Esophagus muscularis mucosa (tissue), 4 donors: ENCODE measurements around the gene SPATA24. TPM values are rescaled to one million over a fixed set of nuclear protein-coding genes. Genes with fewer than 3 reads are reported as not detected.
"Not testable (repeated sequence)": the region's sequence is repeated elsewhere in the genome, so short reads cannot be mapped to it uniquely, and the experiment has no call there.

ENCODE experiments used
- DNase-seq: peaks from one replicate; pipeline ENCODE4 v3.0.0-alpha.2; 2017; ENCODE audit errors: extremely low spot score
- H3K27ac ChIP-seq, 4 donors: fragments of 200-600 bp; sonication (generic); replicated peaks in 1 of 4; 1 replicate in 3 of 4; 2 replicates in 1 of 4; pipeline ENCODE4 v1.5.1; 2016 to 2019; ENCODE audit warnings: mild to moderate bottlenecking in 1 of 4
- H3K27me3 ChIP-seq, 4 donors: fragments of 200-600 bp; sonication (generic); one replicate each; pipeline versions ENCODE4 v1.5.1 to v1.6.0; 2016 to 2019
- H3K36me3 ChIP-seq, 4 donors: fragments of 200-600 bp; sonication (generic); one replicate each; pipeline ENCODE4 v1.5.1; 2016 to 2019
- H3K4me1 ChIP-seq, 4 donors: fragments of 200-600 bp; sonication (generic); one replicate each; pipeline ENCODE4 v1.5.1; 2016 to 2019
- H3K4me3 ChIP-seq, 4 donors: fragments of 200-600 bp; sonication (generic); 1 replicate in 2 of 4; 2 replicates in 2 of 4; pipeline ENCODE4 v1.5.1; 2016 to 2019; ENCODE audit warnings: mild to moderate bottlenecking in 4 of 4, moderate library complexity in 1 of 4
- H3K9me3 ChIP-seq, 4 donors: fragments of 200-600 bp; sonication (generic); 1 replicate in 3 of 4; 2 replicates in 1 of 4; pipeline ENCODE4 v1.5.1; 2016 to 2019
- EP300 ChIP-seq: sonication (generic); formaldehyde crosslinking; IDR thresholded peaks from one replicate; pipeline ENCODE4 v1.6.1; 2017; ENCODE audit warnings: antibody characterized with exemption
- POLR2A ChIP-seq: fragments of 450-650 bp; IDR thresholded peaks from one replicate; pipeline ENCODE4 v1.6.1; 2017; ENCODE audit warnings: antibody characterized with exemption, moderate library complexity, mild to moderate bottlenecking, low read depth
- POLR2AphosphoS5 ChIP-seq, 2 donors: sonication (generic); formaldehyde crosslinking; IDR thresholded peaks; one replicate each; pipeline ENCODE4 v1.6.1; 2017; ENCODE audit warnings: antibody characterized with exemption in 2 of 2
- WGBS: methylation state at CpG from one replicate; pipeline ENCODE4 v1.1.5; 2018; 5-methylcytosine and 5-hydroxymethylcytosine counted together
- intact Hi-C: fragments of 100-400 bp; cut with DNase I; formaldehyde crosslinking; loops from one replicate; pipeline ENCODE4 v1.15.1; 2023
- small RNA-seq, 3 donors: library from RNA; depleted of rRNA; stranded (forward); fragments of <200 nt; gene quantifications; one replicate each; pipeline ENCODE3, GENCODE V24; 2016
- total RNA-seq, 4 donors: library from RNA; depleted of rRNA; stranded (reverse); fragments of >200 nt; gene quantifications; one replicate each; pipeline versions ENCODE4 v1.1.0 to v1.2.1, GENCODE V29; 2016
- TF ChIP-seq, protein P1 (sequence below), 3 experiments: fragments of 200-600 bp in 2 of 3; fragments of 450-650 bp in 1 of 3; sonication (generic) in 2 of 3; IDR thresholded peaks; one replicate each; pipeline ENCODE4 v1.5.1; 2017 to 2019; ENCODE audit warnings: antibody characterized with exemption in 3 of 3, mild to moderate bottlenecking in 2 of 3, moderate library complexity in 1 of 3

Gene SPATA24
- total RNA-seq, 4 donors from 2014 or later, result 2.9 to 6.5 (median 4.8) TPM

DNA sequence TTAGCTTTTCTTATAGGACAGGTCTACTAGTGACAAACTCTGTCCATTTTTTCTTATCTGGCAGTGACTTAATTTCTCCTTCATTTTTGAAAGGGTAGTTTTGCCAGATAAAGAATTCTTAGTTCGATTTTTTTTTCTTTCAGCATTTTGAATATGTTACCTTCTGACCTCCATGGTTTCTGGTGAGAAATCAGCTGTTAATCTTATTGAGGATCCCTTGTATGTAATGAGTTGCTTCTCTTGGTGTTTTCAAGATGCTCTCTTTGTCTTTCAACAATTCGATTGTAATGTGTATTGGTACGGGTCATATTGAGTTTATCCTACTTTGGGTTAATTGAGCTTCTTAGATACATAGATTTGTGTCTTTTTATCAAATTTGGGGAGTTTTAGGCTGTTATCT lies 49.7 kb downstream of the SPATA24 start:
- peaks cover 21 to 63% (median 47%) of the 10 kb centered on the region in 4 donors for H3K4me1 ChIP-seq
- 90% methylated on average over 3 of the region's 3 CpGs for WGBS
- H3K27ac ChIP-seq, result no peak overlapping the region
- TF ChIP-seq POLR2A (no peak), POLR2AphosphoS5 (IDR thresholded peaks at IDR 0.05) (no peak), EP300 (no peak)
- TF ChIP-seq, protein P1, sequence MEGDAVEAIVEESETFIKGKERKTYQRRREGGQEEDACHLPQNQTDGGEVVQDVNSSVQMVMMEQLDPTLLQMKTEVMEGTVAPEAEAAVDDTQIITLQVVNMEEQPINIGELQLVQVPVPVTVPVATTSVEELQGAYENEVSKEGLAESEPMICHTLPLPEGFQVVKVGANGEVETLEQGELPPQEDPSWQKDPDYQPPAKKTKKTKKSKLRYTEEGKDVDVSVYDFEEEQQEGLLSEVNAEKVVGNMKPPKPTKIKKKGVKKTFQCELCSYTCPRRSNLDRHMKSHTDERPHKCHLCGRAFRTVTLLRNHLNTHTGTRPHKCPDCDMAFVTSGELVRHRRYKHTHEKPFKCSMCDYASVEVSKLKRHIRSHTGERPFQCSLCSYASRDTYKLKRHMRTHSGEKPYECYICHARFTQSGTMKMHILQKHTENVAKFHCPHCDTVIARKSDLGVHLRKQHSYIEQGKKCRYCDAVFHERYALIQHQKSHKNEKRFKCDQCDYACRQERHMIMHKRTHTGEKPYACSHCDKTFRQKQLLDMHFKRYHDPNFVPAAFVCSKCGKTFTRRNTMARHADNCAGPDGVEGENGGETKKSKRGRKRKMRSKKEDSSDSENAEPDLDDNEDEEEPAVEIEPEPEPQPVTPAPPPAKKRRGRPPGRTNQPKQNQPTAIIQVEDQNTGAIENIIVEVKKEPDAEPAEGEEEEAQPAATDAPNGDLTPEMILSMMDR (IDR thresholded peaks at IDR 0.05), result no peak
- no peaks in the 10 kb centered on the region for H3K9me3 ChIP-seq
- intact Hi-C loops, result no loop called here
- no peak overlapping the region for H3K4me3 ChIP-seq
- H3K27me3 ChIP-seq, result no peaks in the 10 kb centered on the region
- H3K36me3 ChIP-seq, result peaks cover 0 to 6% (median 2%) of the 10 kb centered on the region in 4 donors
- DNase-seq, result no peak

DNA sequence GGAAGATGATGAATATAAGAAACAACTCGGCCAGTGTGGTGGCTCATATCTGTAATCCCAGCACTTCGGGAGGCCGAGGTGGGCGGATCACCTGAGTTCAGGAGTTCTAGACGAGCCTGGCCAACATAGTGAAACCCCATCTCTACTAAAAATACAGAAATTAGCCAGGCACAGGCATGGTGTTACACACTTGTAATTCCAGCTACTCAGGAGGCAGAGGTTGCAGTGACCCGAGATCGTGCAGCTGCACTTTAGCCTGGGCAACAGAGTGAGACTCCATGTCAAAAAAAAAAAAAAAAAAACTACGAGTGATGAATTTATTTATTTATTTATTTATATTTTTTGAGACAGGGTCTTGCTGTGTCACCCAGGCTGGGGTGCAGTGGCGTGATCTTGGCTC lies 56.0 kb downstream of the SPATA24 start:
- H3K4me1 ChIP-seq, result peaks cover 39 to 85% (median 74%) of the 10 kb centered on the region in 4 donors
- H3K27me3 ChIP-seq, H3K36me3 ChIP-seq, H3K9me3 ChIP-seq, DNase-seq, H3K4me3 ChIP-seq, H3K27ac ChIP-seq, intact Hi-C loops: not testable (repeated sequence)
- WGBS, result 93% methylated on average over 9 of the region's 9 CpGs

Small RNAs within 50 kb of the gene (small RNA-seq; reads per million reads assigned to genes)
- gene RNU5B-4P, result 0 reads per million in 3 donors

Other genes starting within 250 kb of the SPATA24 start
- 10 to 100 TPM; 20.3 to 39.2 (median 29.1) TPM for gene SIL1, start 205.7 kb downstream of the SPATA24 start, total RNA-seq
- gene MATR3, start 110.3 kb downstream of the SPATA24 start, total RNA-seq, result 100 to 1,000 TPM; 164 to 234 (median 220) TPM
- gene PAIP2, start 62.2 kb downstream of the SPATA24 start, total RNA-seq, result 100 to 1,000 TPM in 1 of 4 donors, 10 to 100 TPM in 3; 73.6 to 111 (median 97.0) TPM
- not detected for gene SLC23A1, start 20.8 kb downstream of the SPATA24 start, total RNA-seq
- under 1 TPM in 2 of 4 donors, not detected in 2; 0.78 to 0.99 TPM for gene MZB1, start 14.2 kb downstream of the SPATA24 start, total RNA-seq
- gene PROB1, start 9.0 kb downstream of the SPATA24 start, total RNA-seq, result 10 to 100 TPM in 2 of 4 donors, 1 to 10 TPM in 2; 2.5 to 11.0 (median 7.8) TPM
- gene DNAJC18, start 35.4 kb upstream of the SPATA24 start, total RNA-seq, result 10 to 100 TPM in 3 of 4 donors, 1 to 10 TPM in 1; 8.3 to 15.4 (median 13.4) TPM
- gene ECSCR, start 58.7 kb upstream of the SPATA24 start, total RNA-seq, result 10 to 100 TPM in 3 of 4 donors, 1 to 10 TPM in 1; 7.9 to 42.9 (median 31.4) TPM
- gene SMIM33, start 66.9 kb upstream of the SPATA24 start, total RNA-seq, result not detected
- 10 to 100 TPM; 22.0 to 82.8 (median 52.4) TPM for gene STING1, start 78.7 kb upstream of the SPATA24 start, total RNA-seq
- gene UBE2D2, start 157.2 kb upstream of the SPATA24 start, total RNA-seq, result 100 to 1,000 TPM in 1 of 4 donors, 10 to 100 TPM in 3; 86.9 to 104 (median 91.5) TPM
- 10 to 100 TPM; 22.0 to 32.4 (median 27.8) TPM for gene CXXC5, start 244.3 kb upstream of the SPATA24 start, total RNA-seq